GM12878 (cell line): ENCODE measurements around the gene MOCOS. TPM values are rescaled to one million over a fixed set of nuclear protein-coding genes. Genes with fewer than 3 reads are reported as not detected.

Experiments used
- ATAC-seq: fragments of 200-7000 bp; cut with Tn5 transposase; 3 replicates; pipeline ENCODE4 v1.9.1; 2020; ENCODE audit warnings: mild to moderate bottlenecking, moderate library complexity
- BruUV-seq: library from RNA; stranded (reverse); fragments of 400-500 nt; replicated peaks from 2 replicates; lab custom pipeline; 2021; lab: Mats Ljungman, UMichigan
- CTCF ChIA-PET: fragments of 300-600 bp; sonication (Branson Sonifier 250); formaldehyde crosslinking; extraction: SDS; loops from one replicate; lab custom pipeline; 2021; ENCODE audit warnings: inconsistent platforms; lab: Yijun Ruan, JAX
- POLR2A ChIA-PET: fragments of 350-600 bp; formaldehyde crosslinking; extraction: SDS; loops from one replicate; lab custom pipeline; 2021; ENCODE audit warnings: inconsistent platforms; lab: Charles Lee
- RAD21 ChIA-PET: fragments of 300-600 bp; sonication (Branson Sonifier 250); formaldehyde crosslinking; loops from one replicate; lab custom pipeline; 2023; ENCODE audit warnings: antibody characterized with exemption; ENCODE audit not compliant: unreplicated experiment; lab: Charles Lee
- SMC1A ChIA-PET: fragments of 300-600 bp; sonication (Branson Sonifier 250); formaldehyde crosslinking; loops from one replicate; lab custom pipeline; 2023; ENCODE audit not compliant: unreplicated experiment, uncharacterized antibody; lab: Charles Lee
- DNase-seq: peaks from one replicate; pipeline ENCODE4 v3.0.0-alpha.2; 2011; ENCODE audit warnings: low read depth, low spot score
- FAIRE-seq: peaks from 3 replicates; lab custom pipeline; 2011; peaks lifted over from hg19 to GRCh38; lab: Jason Lieb, UNC
- H2AFZ ChIP-seq: 2 replicates; pipeline ENCODE4 v1.6.0; 2011; ENCODE audit warnings: low read depth, low read length, control low read depth; ENCODE audit not compliant: control insufficient read depth
- H3K27ac ChIP-seq: 2 replicates; pipeline ENCODE4 v1.5.1; 2011; ENCODE audit warnings: control low read depth; ENCODE audit not compliant: control insufficient read depth, insufficient read depth
- H3K27me3 ChIP-seq, 2 experiments: replicated peaks in 1 of 2; 2 replicates each; pipeline versions ENCODE4 v1.6.0 to v1.6.1; 2011; ENCODE audit warnings: low read length in 1 of 2; ENCODE audit not compliant: control insufficient read depth in 2 of 2, insufficient read depth in 2 of 2
- H3K36me3 ChIP-seq, 2 experiments: 2 replicates each; pipeline ENCODE4 v1.5.1; 2011; ENCODE audit warnings: low read length in 1 of 2; ENCODE audit not compliant: control insufficient read depth in 2 of 2, insufficient read depth in 2 of 2
- H3K4me1 ChIP-seq: 2 replicates; pipeline ENCODE4 v1.6.1; 2011; ENCODE audit warnings: mild to moderate bottlenecking, low read length, moderate library complexity, mixed read lengths; ENCODE audit not compliant: control insufficient read depth, insufficient read depth
- H3K4me2 ChIP-seq: 2 replicates; pipeline ENCODE4 v1.6.0; 2011; ENCODE audit warnings: control low read depth; ENCODE audit not compliant: control insufficient read depth, insufficient read depth
- H3K4me3 ChIP-seq: fragments of 200-600 bp; sonication (generic); 2 replicates; pipeline ENCODE4 v1.5.1; 2016
- H3K79me2 ChIP-seq: 2 replicates; pipeline ENCODE4 v1.6.0; 2011; ENCODE audit warnings: low read length; ENCODE audit not compliant: control insufficient read depth, insufficient read depth
- H3K9ac ChIP-seq: 2 replicates; pipeline ENCODE4 v1.8.0; 2011; ENCODE audit warnings: low read length, control low read depth, mixed read lengths; ENCODE audit not compliant: control insufficient read depth, insufficient read depth
- H3K9me3 ChIP-seq: replicated peaks from 3 replicates; pipeline ENCODE4 v1.5.1; 2011; ENCODE audit warnings: mild to moderate bottlenecking, low read length; ENCODE audit not compliant: control insufficient read depth, insufficient read depth
- H4K20me1 ChIP-seq: 2 replicates; pipeline ENCODE4 v1.6.0; 2011; ENCODE audit not compliant: control insufficient read depth, insufficient read depth
- CBFB ChIP-seq: IDR thresholded peaks from 2 replicates; pipeline ENCODE4 v1.6.1; 2016; ENCODE audit warnings: antibody characterized with exemption, low read depth
- CHD4 ChIP-seq: fragments of 200-600 bp; sonication (generic); IDR thresholded peaks from 2 replicates; pipeline ENCODE4 v1.6.1; 2016; ENCODE audit warnings: mild to moderate bottlenecking
- FOXM1 ChIP-seq: IDR thresholded peaks from 2 replicates; pipeline ENCODE4 v1.6.1; 2012; ENCODE audit warnings: low read depth, mild to moderate bottlenecking, inconsistent platforms, low read length, moderate library complexity
- STAT1 ChIP-seq: fragments of 450-650 bp; conservative IDR thresholded peaks from 2 replicates; pipeline ENCODE4 v1.6.1; 2014; ENCODE audit warnings: antibody characterized with exemption, mild to moderate bottlenecking
- TCF7 ChIP-seq: IDR thresholded peaks from 2 replicates; pipeline ENCODE4 v1.6.1; 2014; ENCODE audit warnings: antibody characterized with exemption, borderline replicate concordance
- WRNIP1 ChIP-seq: IDR thresholded peaks from 2 replicates; pipeline ENCODE4 v1.6.1; 2011; ENCODE audit warnings: low read depth, low read length, improper control_type of control experiment, borderline replicate concordance
- ZNF217 ChIP-seq: fragments of 450-650 bp; IDR thresholded peaks from 2 replicates; pipeline ENCODE4 v1.6.1; 2017; ENCODE audit warnings: antibody characterized with exemption, mild to moderate bottlenecking
- WGBS: methylation state at CpG from one replicate; pipeline ENCODE4 v1.1.6; 2016; ENCODE audit warnings: low lambda C conversion rate; ENCODE audit not compliant: insufficient replicate concordance, insufficient coverage; ENCODE audit errors: missing lambda C conversion rate; 5-methylcytosine and 5-hydroxymethylcytosine counted together
- in situ Hi-C: fragments of 300-500 bp; cut with MboI; formaldehyde crosslinking; loops from 9 replicates; pipeline ENCODE4 v1.14.3; 2018; ENCODE audit warnings: mixed read lengths
- intact Hi-C: fragments of 100-400 bp; cut with micrococcal nuclease; formaldehyde crosslinking; loops from one replicate; pipeline ENCODE4 v1.14.2; 2022; ENCODE audit not compliant: unreplicated experiment
- polyA plus RNA-seq, 11 experiments: library from polyadenylated mRNA; depleted of rRNA in 4 of 11; unstranded in 6 of 11; stranded (reverse) in 5 of 11; fragments of >200 nt; fragmentation: Nextera tagmentation in 4 of 11; fragmentation: Illumina TruSeq in 1 of 11; extraction: Ambion mirVana in 4 of 11; extraction: Trizol in 1 of 11; gene quantifications; 1 replicate in 1 of 11; 2 replicates in 10 of 11; pipeline versions ENCODE4 v1.2.1 to v1.2.3, GENCODE V29; 2011 to 2016; ENCODE audit warnings: inconsistent platforms in 2 of 11, missing spikeins in 2 of 11, low read depth in 1 of 11
- total RNA-seq, 4 experiments: library from RNA; depleted of rRNA in 3 of 4; stranded (reverse); fragments of >200 nt in 3 of 4; fragmentation: Illumina TruSeq in 1 of 4; extraction: Trizol in 1 of 4; gene quantifications; 2 replicates each; pipeline versions ENCODE4 v1.2.1 to v1.2.3, GENCODE V29; 2013 to 2021
- TF ChIP-seq, protein P1 (sequence below): fragments of 450-650 bp; IDR thresholded peaks from 2 replicates; pipeline ENCODE4 v1.6.1; 2016; ENCODE audit warnings: mild to moderate bottlenecking, moderate library complexity, borderline replicate concordance
- TF ChIP-seq, protein P2 (sequence below): IDR thresholded peaks from 2 replicates; pipeline ENCODE4 v1.6.1; 2012; ENCODE audit warnings: low read depth, low read length, improper control_type of control experiment
- TF ChIP-seq, protein P3 (sequence below): IDR thresholded peaks from 2 replicates; pipeline ENCODE4 v1.6.1; 2012; ENCODE audit warnings: mild to moderate bottlenecking, low read depth, low read length

MOCOS gene
- total and polyA plus RNA-seq, 10 of the 15 experiments (the other 5 are each of a cell fraction or from before 2014, with no cell fraction given), result 0.16 to 0.56 (median 0.33) TPM

DNA sequence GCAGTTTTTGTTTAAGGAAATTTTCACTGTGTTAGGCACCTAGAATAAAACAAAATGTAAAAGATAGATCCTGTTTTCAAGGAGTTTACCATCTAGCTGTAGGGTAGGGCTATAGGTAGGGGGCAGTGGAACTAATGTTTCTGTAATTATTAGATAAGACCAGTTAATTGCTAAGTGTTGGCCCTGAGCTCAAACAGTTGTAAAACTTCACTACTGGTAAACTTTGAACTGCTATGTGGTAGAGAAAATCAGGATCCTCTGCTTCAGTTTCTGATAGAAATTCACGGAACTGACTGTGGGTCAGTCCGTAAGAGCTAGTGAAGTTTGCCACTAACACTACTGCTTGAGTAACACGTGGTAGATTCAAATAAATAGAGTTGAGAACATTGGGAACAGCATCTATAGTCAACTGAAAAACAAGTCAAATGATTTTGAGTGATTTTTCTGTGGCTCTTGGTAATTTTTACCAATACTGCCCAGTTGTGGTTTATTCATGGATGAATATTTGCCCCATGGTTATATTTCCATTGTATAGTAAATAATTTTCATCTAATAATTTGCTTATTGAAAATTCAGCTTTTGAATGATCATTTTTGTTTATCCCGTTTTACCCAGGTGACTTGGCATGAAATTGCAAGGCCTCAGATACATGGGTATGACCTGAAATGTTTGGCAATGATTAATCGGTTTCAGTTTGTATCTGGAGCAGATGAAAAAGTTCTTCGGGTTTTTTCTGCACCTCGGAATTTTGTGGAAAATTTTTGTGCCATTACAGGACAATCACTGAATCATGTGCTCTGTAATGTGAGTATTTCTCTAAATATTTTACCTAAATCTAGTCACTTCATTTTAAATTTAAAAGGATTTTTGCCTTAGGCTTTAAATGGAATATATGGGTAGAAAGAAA, 31.2 kb upstream of the MOCOS start:
- Histone ChIP-seq H3K27me3 (no peaks in the 10 kb centered on the region), H3K4me3 (no peak overlapping the region), H3K4me2 (no peak overlapping the region), H3K79me2 (no peaks in the 10 kb centered on the region), H3K9ac (no peak overlapping the region), H3K4me1 (no peaks in the 10 kb centered on the region), H3K27ac (no peak overlapping the region), H3K36me3 (peaks cover 8 to 32% of the 10 kb centered on the region in 2 experiments), H3K9me3 (no peaks in the 10 kb centered on the region), H4K20me1 (no peaks in the 10 kb centered on the region), H2AFZ (no peak overlapping the region)
- in situ Hi-C loops, result no loop called here
- intact Hi-C loops, result no loop called here
- whole genome bisulfite sequencing, result 94% methylated on average over 7 of the region's 7 CpGs
- BruUV-seq, result no TSS peak
- ChIA-PET SMC1A (interaction anchor here (1.0 to 1.6 kb wide), 4 partner anchors 8 to 22 kb away, joined by 3 to 5 read pairs (median 4); no protein-coding TSS in a partner anchor), RAD21 (interaction anchor here (1.0 kb wide), 1 partner anchor 129 kb away, joined by 4 read pairs; no protein-coding TSS in a partner anchor), POLR2A (interaction anchor here (0.5 kb wide), 1 partner anchor 35 kb away, joined by 3 read pairs; no protein-coding TSS in a partner anchor), CTCF (interaction anchor here (1.1 kb wide), 1 partner anchor 770 kb away, joined by 3 read pairs; no protein-coding TSS in a partner anchor)
- TF ChIP-seq, protein P1, sequence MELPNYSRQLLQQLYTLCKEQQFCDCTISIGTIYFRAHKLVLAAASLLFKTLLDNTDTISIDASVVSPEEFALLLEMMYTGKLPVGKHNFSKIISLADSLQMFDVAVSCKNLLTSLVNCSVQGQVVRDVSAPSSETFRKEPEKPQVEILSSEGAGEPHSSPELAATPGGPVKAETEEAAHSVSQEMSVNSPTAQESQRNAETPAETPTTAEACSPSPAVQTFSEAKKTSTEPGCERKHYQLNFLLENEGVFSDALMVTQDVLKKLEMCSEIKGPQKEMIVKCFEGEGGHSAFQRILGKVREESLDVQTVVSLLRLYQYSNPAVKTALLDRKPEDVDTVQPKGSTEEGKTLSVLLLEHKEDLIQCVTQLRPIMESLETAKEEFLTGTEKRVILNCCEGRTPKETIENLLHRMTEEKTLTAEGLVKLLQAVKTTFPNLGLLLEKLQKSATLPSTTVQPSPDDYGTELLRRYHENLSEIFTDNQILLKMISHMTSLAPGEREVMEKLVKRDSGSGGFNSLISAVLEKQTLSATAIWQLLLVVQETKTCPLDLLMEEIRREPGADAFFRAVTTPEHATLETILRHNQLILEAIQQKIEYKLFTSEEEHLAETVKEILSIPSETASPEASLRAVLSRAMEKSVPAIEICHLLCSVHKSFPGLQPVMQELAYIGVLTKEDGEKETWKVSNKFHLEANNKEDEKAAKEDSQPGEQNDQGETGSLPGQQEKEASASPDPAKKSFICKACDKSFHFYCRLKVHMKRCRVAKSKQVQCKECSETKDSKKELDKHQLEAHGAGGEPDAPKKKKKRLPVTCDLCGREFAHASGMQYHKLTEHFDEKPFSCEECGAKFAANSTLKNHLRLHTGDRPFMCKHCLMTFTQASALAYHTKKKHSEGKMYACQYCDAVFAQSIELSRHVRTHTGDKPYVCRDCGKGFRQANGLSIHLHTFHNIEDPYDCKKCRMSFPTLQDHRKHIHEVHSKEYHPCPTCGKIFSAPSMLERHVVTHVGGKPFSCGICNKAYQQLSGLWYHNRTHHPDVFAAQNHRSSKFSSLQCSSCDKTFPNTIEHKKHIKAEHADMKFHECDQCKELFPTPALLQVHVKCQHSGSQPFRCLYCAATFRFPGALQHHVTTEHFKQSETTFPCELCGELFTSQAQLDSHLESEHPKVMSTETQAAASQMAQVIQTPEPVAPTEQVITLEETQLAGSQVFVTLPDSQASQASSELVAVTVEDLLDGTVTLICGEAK, result no peak
- TF ChIP-seq CBFB (no peak), ZNF217 (no peak), CHD4 (no peak), STAT1 (no peak), WRNIP1 (no peak), TCF7 (no peak), FOXM1 (no peak)
- TF ChIP-seq, protein P2, sequence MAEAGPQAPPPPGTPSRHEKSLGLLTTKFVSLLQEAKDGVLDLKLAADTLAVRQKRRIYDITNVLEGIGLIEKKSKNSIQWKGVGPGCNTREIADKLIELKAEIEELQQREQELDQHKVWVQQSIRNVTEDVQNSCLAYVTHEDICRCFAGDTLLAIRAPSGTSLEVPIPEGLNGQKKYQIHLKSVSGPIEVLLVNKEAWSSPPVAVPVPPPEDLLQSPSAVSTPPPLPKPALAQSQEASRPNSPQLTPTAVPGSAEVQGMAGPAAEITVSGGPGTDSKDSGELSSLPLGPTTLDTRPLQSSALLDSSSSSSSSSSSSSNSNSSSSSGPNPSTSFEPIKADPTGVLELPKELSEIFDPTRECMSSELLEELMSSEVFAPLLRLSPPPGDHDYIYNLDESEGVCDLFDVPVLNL, result no peak
- TF ChIP-seq, protein P3, sequence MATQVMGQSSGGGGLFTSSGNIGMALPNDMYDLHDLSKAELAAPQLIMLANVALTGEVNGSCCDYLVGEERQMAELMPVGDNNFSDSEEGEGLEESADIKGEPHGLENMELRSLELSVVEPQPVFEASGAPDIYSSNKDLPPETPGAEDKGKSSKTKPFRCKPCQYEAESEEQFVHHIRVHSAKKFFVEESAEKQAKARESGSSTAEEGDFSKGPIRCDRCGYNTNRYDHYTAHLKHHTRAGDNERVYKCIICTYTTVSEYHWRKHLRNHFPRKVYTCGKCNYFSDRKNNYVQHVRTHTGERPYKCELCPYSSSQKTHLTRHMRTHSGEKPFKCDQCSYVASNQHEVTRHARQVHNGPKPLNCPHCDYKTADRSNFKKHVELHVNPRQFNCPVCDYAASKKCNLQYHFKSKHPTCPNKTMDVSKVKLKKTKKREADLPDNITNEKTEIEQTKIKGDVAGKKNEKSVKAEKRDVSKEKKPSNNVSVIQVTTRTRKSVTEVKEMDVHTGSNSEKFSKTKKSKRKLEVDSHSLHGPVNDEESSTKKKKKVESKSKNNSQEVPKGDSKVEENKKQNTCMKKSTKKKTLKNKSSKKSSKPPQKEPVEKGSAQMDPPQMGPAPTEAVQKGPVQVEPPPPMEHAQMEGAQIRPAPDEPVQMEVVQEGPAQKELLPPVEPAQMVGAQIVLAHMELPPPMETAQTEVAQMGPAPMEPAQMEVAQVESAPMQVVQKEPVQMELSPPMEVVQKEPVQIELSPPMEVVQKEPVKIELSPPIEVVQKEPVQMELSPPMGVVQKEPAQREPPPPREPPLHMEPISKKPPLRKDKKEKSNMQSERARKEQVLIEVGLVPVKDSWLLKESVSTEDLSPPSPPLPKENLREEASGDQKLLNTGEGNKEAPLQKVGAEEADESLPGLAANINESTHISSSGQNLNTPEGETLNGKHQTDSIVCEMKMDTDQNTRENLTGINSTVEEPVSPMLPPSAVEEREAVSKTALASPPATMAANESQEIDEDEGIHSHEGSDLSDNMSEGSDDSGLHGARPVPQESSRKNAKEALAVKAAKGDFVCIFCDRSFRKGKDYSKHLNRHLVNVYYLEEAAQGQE, result no peak
- DNase-seq (no peak), FAIRE-seq (no peak), ATAC-seq (no peak)
